HepG2 (cell line): ENCODE results near the gene ADCY7. TPM values are rescaled to one million over a fixed set of nuclear protein-coding genes. Genes with fewer than 3 reads are reported as not detected.
A peak's percentile ranks its signal among the peaks of the same experiment; 100 is the strongest.

Experiments used
- ATAC-seq: fragments of 200-7000 bp; cut with Tn5 transposase; 3 replicates; pipeline ENCODE4 v1.9.1; 2020; ENCODE audit warnings: mild to moderate bottlenecking, moderate library complexity
- BruUV-seq: library from RNA; stranded (reverse); fragments of 400-500 nt; replicated peaks from 2 replicates; lab custom pipeline; 2021; lab: Mats Ljungman, UMichigan
- CTCF ChIA-PET: fragments of 300-600 bp; formaldehyde crosslinking; extraction: SDS; loops from one replicate; lab custom pipeline; 2021; ENCODE audit warnings: low total read pairs, inconsistent platforms, low intra/inter-chr PET ratio; lab: Yijun Ruan, JAX
- POLR2A ChIA-PET: fragments of 350-600 bp; sonication (Branson Sonifier 250); formaldehyde crosslinking; loops from one replicate; lab custom pipeline; 2020; ENCODE audit warnings: antibody characterized with exemption, inconsistent platforms; lab: Yijun Ruan, JAX
- DNase-seq: peaks from one replicate; pipeline ENCODE4 v3.0.0-alpha.2; 2015; ENCODE audit warnings: low spot score
- FAIRE-seq: peaks from 3 replicates; lab custom pipeline; 2011; peaks lifted over from hg19 to GRCh38; lab: Jason Lieb, UNC
- H2AFZ ChIP-seq: one replicate; pipeline ENCODE4 v1.6.1; 2011; ENCODE audit warnings: low read length, inconsistent platforms
- H3K27ac ChIP-seq: fragments of 300-600 bp; 3 replicates; pipeline ENCODE4 v1.8.0; 2011; ENCODE audit warnings: mixed run types, mild to moderate bottlenecking, mixed read lengths, low read length, inconsistent platforms; ENCODE audit not compliant: insufficient read depth; ENCODE audit errors: extremely low read length
- H3K27me3 ChIP-seq, 2 experiments: fragments of 200-600 bp in 1 of 2; 2 replicates in 1 of 2; 3 replicates in 1 of 2; pipeline versions ENCODE4 v1.6.0 to v1.8.0; 2011; ENCODE audit warnings: low read length in 2 of 2, mild to moderate bottlenecking in 2 of 2, moderate library complexity in 2 of 2, inconsistent platforms in 1 of 2; ENCODE audit not compliant: insufficient read depth in 2 of 2, control insufficient read depth in 1 of 2
- H3K36me3 ChIP-seq, 2 experiments: fragments of 200-600 bp in 1 of 2; replicated peaks in 1 of 2; 2 replicates in 1 of 2; 3 replicates in 1 of 2; pipeline versions ENCODE4 v1.5.1 to v1.8.0; 2011; ENCODE audit warnings: low read length in 2 of 2, inconsistent platforms in 1 of 2; ENCODE audit not compliant: insufficient read depth in 2 of 2, control insufficient read depth in 1 of 2
- H3K4me1 ChIP-seq: 2 replicates; pipeline ENCODE4 v1.5.1; 2012; ENCODE audit warnings: low read length, inconsistent platforms; ENCODE audit not compliant: insufficient read depth
- H3K4me2 ChIP-seq: 2 replicates; pipeline ENCODE4 v1.6.0; 2011; ENCODE audit warnings: low read depth, low read length, inconsistent platforms
- H3K4me3 ChIP-seq, 3 experiments: fragments of 200-600 bp in 1 of 3; sonication (generic), shearing (Covaris generic) in 1 of 3; replicated peaks in 1 of 3; 2 replicates each; pipeline ENCODE4 v1.5.1; 2011 to 2016; ENCODE audit warnings: low read length in 3 of 3, inconsistent platforms in 2 of 3, low read depth in 2 of 3, mild to moderate bottlenecking in 2 of 3, control low read depth in 1 of 3, mixed read lengths in 1 of 3; ENCODE audit not compliant: insufficient read depth in 1 of 3
- H3K79me2 ChIP-seq: one replicate; pipeline ENCODE4 v1.6.1; 2011; ENCODE audit warnings: low read length, inconsistent platforms; ENCODE audit not compliant: insufficient read depth
- H3K9ac ChIP-seq: 2 replicates; pipeline ENCODE4 v1.6.0; 2011; ENCODE audit warnings: mild to moderate bottlenecking, low read depth, low read length, inconsistent platforms; ENCODE audit not compliant: insufficient read depth
- H3K9me3 ChIP-seq: 2 replicates; pipeline ENCODE4 v1.5.1; 2012; ENCODE audit warnings: mild to moderate bottlenecking, low read length
- H4K20me1 ChIP-seq: 2 replicates; pipeline ENCODE4 v1.6.0; 2011; ENCODE audit warnings: inconsistent platforms, mild to moderate bottlenecking, low read length, moderate library complexity; ENCODE audit not compliant: insufficient read depth
- ATRX ChIP-seq: sonication (generic); formaldehyde crosslinking; IDR thresholded peaks from 2 replicates; pipeline ENCODE4 v1.4.0; 2020; ENCODE audit warnings: missing genetic modification reagents, borderline replicate concordance
- BATF2 ChIP-seq: sonication (generic); formaldehyde crosslinking; IDR thresholded peaks from 2 replicates; pipeline ENCODE4 v1.8.0; 2022; ENCODE audit warnings: mild to moderate bottlenecking, missing genetic modification reagents, moderate library complexity
- EED ChIP-seq: sonication (generic); formaldehyde crosslinking; IDR thresholded peaks from 2 replicates; pipeline ENCODE4 v1.5.0; 2020; ENCODE audit warnings: mild to moderate bottlenecking, missing genetic modification reagents
- FOXP4 ChIP-seq: sonication (generic); formaldehyde crosslinking; IDR thresholded peaks from 2 replicates; pipeline ENCODE4 v1.4.0; 2020; ENCODE audit warnings: missing genetic modification reagents
- HMG20A ChIP-seq: IDR thresholded peaks from 2 replicates; pipeline ENCODE4 v1.6.1; 2016; ENCODE audit warnings: borderline replicate concordance
- MTF1 ChIP-seq: sonication (generic); formaldehyde crosslinking; IDR thresholded peaks from 2 replicates; pipeline ENCODE4 v1.5.0; 2020; ENCODE audit warnings: missing genetic modification reagents
- MXI1 ChIP-seq: IDR thresholded peaks from 3 replicates; pipeline ENCODE4 v1.6.1; 2012; ENCODE audit warnings: low read depth, low read length, inconsistent platforms, borderline replicate concordance
- SAFB2 ChIP-seq: sonication (generic); formaldehyde crosslinking; IDR thresholded peaks from 2 replicates; pipeline ENCODE4 v1.5.1; 2020; ENCODE audit warnings: missing genetic modification reagents, low read depth, mild to moderate bottlenecking, borderline replicate concordance
- ZBTB21 ChIP-seq: sonication (generic); formaldehyde crosslinking; IDR thresholded peaks from 2 replicates; pipeline ENCODE4 v1.4.0; 2020; ENCODE audit warnings: missing genetic modification reagents
- ZFP90 ChIP-seq: sonication (generic); formaldehyde crosslinking; IDR thresholded peaks from 2 replicates; pipeline ENCODE4 v1.8.0; 2022; ENCODE audit warnings: missing genetic modification reagents, mild to moderate bottlenecking, inconsistent platforms, borderline replicate concordance
- ZKSCAN1 ChIP-seq: fragments of 150-350 bp; IDR thresholded peaks from 2 replicates; pipeline ENCODE4 v1.6.1; 2014; ENCODE audit warnings: low read length
- ZNF317 ChIP-seq: sonication (generic); formaldehyde crosslinking; IDR thresholded peaks from 2 replicates; pipeline ENCODE4 v1.5.0; 2020; ENCODE audit warnings: mild to moderate bottlenecking, missing genetic modification reagents
- ZNF569 ChIP-seq: sonication (generic); formaldehyde crosslinking; IDR thresholded peaks from 2 replicates; pipeline ENCODE4 v1.5.0; 2020; ENCODE audit warnings: mild to moderate bottlenecking, missing genetic modification reagents, moderate library complexity, borderline replicate concordance
- ZNF652 ChIP-seq: IDR thresholded peaks from 2 replicates; pipeline ENCODE4 v1.6.1; 2016; ENCODE audit warnings: low read depth, borderline replicate concordance
- ZNF768 ChIP-seq: sonication (generic); formaldehyde crosslinking; IDR thresholded peaks from 2 replicates; pipeline ENCODE4 v1.4.0; 2020; ENCODE audit warnings: missing genetic modification reagents
- WGBS: methylation state at CpG from one replicate; pipeline ENCODE4 v1.1.6; 2017; ENCODE audit warnings: low lambda C conversion rate; 5-methylcytosine and 5-hydroxymethylcytosine counted together
- in situ Hi-C: cut with HindIII; loops from 2 replicates; pipeline ENCODE4 v1.10.0; 2017; ENCODE audit warnings: low pct_unique_long_range_greater_than_20kb; ENCODE audit not compliant: extremely low pct_ligation_motif_present
- intact Hi-C: fragments of 100-400 bp; cut with micrococcal nuclease; formaldehyde crosslinking; loops from one replicate; pipeline ENCODE4 v1.10.0; 2022; ENCODE audit not compliant: unreplicated experiment
- polyA plus RNA-seq, 8 experiments: library from polyadenylated mRNA; depleted of rRNA in 3 of 8; stranded (reverse) in 7 of 8; unstranded in 1 of 8; fragments of >200 nt; fragmentation: Illumina TruSeq in 4 of 8; extraction: Trizol in 4 of 8; gene quantifications; 2 replicates each; pipeline versions ENCODE4 v1.2.1 to v1.2.3, GENCODE V29; 2011 to 2016; ENCODE audit warnings: low read depth in 4 of 8, missing spikeins in 1 of 8, mixed read lengths in 1 of 8; ENCODE audit not compliant: insufficient read depth in 1 of 8
- total RNA-seq, 5 experiments: library from RNA; depleted of rRNA; stranded (reverse); fragments of >200 nt; fragmentation: Illumina TruSeq; extraction: Trizol; gene quantifications; 2 replicates each; pipeline ENCODE4 v1.2.3, GENCODE V29; 2016; ENCODE audit warnings: low read depth in 1 of 5

ADCY7 gene
- total and polyA plus RNA-seq, 2 of the 13 experiments (the other 11 are each of a cell fraction or from before 2014, with no cell fraction given) = 2.2 to 4.3 TPM

GRCh38 chr16:50244140-50244503, 22.2 kb upstream of the ADCY7 start:
- WGBS = 64% methylated on average over 9 of the region's 9 CpGs
- Histone ChIP-seq H3K36me3 (no peaks in the 10 kb centered on the region), H3K79me2 (no peaks in the 10 kb centered on the region), H3K27me3 (peaks cover 0 to 29% of the 10 kb centered on the region in 2 experiments; a peak in 4 of 5 replicates), H3K9ac (no peak overlapping the region), H2AFZ (no peak overlapping the region), H4K20me1 (no peaks in the 10 kb centered on the region), H3K4me2 (peak overlapping the region; percentile 38; the same call in 1 of the 2 replicates), H3K4me3 (no peak overlapping the region; a peak in 1 of 6 replicates), H3K27ac (no peak overlapping the region), H3K4me1 (peaks cover 25% of the 10 kb centered on the region), H3K9me3 (no peaks in the 10 kb centered on the region)
- no peak for DNase-seq
- intact Hi-C loops (loop anchor here (10.0 kb wide), 1 partner anchor 421 kb away; no protein-coding TSS in a partner anchor), in situ Hi-C loops (loop anchor here (10.0 kb wide), 1 partner anchor 121 kb away; the partner anchor contains the start of gene BRD7)
- ATAC-seq = no peak
- TF ChIP-seq HMG20A (CRISPR knock-in tag) (no peak), ZBTB21 (CRISPR knock-in tag) (0 out of 2 replicates have a peak, but pooled peaks have one; percentile 30)
- ChIA-PET CTCF (no interaction called here), POLR2A (no interaction called here)
- BruUV-seq = no TSS peak
- no peak for FAIRE-seq

GRCh38 chr16:50244504-50245416, 21.6 kb upstream of the ADCY7 start:
- H3K9me3 ChIP-seq = no peaks in the 10 kb centered on the region
- intact Hi-C loops = loop anchor here (5.0 to 10.0 kb wide), 2 partner anchors 113 to 420 kb away; no protein-coding TSS in a partner anchor
- H3K27me3 ChIP-seq = peaks cover 0 to 29% of the 10 kb centered on the region in 2 experiments; a peak in 4 of 5 replicates
- no peak for FAIRE-seq
- BruUV-seq = no TSS peak
- H2AFZ ChIP-seq = no peak overlapping the region
- H3K79me2 ChIP-seq = no peaks in the 10 kb centered on the region
- no peaks in the 10 kb centered on the region for H4K20me1 ChIP-seq
- POLR2A ChIA-PET = no interaction called here
- H3K4me2 ChIP-seq = peak overlapping the region; percentile 89
- WGBS = 28% methylated on average over 12 of the region's 33 CpGs
- H3K36me3 ChIP-seq = no peaks in the 10 kb centered on the region
- H3K9ac ChIP-seq = peak overlapping the region; percentile 46
- no peak for DNase-seq
- peaks cover 25% of the 10 kb centered on the region for H3K4me1 ChIP-seq
- H3K4me3 ChIP-seq = peak overlapping the region in 2 of 3 experiments; percentile 38 to 74; a peak in 3 of 6 replicates
- CTCF ChIA-PET = no interaction called here
- ATAC-seq = peak; percentile 10
- in situ Hi-C loops = loop anchor here (10.0 kb wide), 1 partner anchor 120 kb away; the partner anchor contains the start of gene BRD7
- no peak overlapping the region for H3K27ac ChIP-seq
- TF ChIP-seq ATRX (CRISPR knock-in tag) (no peak), ZNF317 (CRISPR knock-in tag) (peak; percentile 38; the same call in 1 of the 2 replicates), EED (CRISPR knock-in tag) (peak; percentile 81; the same call in 1 of the 2 replicates), BATF2 (CRISPR knock-in tag) (no peak), ZNF569 (no peak), SAFB2 (CRISPR knock-in tag) (no peak), ZNF652 (CRISPR knock-in tag) (no peak), ZFP90 (CRISPR knock-in tag) (no peak), MTF1 (CRISPR knock-in tag) (no peak), ZKSCAN1 (no peak), MXI1 (no peak), ZNF768 (CRISPR knock-in tag) (peak; percentile 16; the same call in 1 of the 2 replicates), FOXP4 (CRISPR knock-in tag) (no peak)
